CD4-positive, alpha-beta T cell treated with Interleukin-4 for 4 hours (primary cell): Measurements from ENCODE around the gene CISD2.
"Not testable (repeated sequence)": the region's sequence is repeated elsewhere in the genome, so short reads cannot be mapped to it uniquely, and the experiment has no call there.

ENCODE experiments used
- DNase-seq: peaks from one replicate; pipeline ENCODE4 v3.0.0-alpha.2; 2020

CISD2 gene

DNA sequence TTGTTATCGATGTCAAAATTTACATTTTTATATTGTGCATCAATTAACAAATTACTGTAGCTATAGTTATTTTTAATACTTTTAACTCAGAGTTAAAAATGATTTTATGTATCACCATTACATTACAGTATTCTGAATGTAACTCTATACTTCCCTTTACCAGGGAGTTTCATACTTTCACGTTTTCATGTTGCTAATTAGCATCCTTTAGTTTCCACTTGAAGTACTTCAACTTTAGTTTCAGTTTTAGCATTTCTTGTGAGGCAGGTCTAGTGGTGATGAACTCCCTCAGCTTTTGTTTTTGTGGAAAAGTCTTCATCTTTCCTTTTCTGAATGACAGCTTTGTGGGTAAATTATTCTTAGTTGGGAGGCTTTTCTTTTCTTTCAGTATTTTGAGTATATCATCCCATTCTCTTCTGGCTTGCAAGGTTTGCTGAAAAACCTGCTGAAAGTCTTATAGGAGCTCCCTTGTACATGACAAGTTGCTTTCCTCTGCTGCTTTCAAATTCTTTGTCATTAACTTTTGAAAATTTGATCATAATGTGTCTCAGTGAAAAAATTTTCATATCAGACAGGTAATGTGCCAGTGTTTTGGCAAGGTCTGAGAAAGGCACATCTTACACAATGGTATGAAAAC lies 9.8 kb upstream of the CISD2 start:
- DNase-seq: no peak

DNA sequence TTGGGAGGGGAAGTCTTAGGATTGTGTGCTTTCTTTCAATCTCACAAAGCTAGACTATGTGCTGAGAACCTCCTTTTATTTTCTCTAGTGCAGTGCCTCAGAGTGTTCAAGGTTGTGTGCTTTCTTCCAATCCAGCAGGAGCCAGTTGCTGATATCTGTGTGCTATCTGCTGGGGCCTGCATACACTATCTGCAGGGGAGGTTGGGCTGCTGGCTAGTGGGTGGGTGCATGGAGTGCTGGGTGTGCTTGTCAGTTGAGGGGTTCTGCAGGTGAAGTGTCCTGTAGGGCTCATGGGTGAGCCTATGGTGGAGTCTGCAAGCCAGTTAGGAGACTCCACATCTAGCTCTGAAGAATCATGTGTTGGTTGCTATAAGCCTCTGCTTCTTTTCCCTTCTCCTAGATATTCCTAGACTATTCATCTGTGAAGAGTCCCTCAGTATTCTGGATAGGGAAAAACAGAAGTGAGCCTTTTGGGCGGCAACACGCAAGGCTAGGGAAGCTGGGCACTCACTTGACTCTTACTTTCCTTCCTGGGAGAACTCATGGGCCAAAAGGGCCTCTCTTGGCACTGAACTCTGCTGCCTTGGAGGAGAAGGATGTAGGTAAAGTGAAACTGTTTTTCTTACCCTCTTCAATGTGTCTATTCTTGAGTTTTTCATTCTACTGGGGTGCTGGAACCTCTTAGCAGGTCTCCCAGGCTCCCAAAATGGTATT lies 8.0 kb upstream of the CISD2 start:
- DNase-seq: no peak

DNA sequence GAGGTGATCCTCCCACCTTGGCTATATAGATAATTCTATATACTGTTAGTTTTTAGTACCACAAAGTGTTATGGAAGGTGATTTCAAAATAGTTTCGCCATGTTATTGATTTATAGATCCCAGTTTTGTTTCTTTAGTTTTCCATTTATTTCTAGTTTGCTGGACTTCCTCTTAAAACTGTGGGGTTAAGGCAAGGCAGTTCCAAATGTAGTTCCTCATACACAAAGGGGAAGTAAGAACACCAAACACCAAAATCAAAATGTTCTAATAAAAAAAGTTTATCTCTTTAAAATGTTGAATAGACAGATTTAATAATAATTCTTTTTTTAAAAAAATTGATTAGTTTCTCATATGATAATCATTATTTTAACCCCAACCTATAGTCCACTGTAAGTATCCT lies 6.8 kb upstream of the CISD2 start:
- DNase-seq: no peak

DNA sequence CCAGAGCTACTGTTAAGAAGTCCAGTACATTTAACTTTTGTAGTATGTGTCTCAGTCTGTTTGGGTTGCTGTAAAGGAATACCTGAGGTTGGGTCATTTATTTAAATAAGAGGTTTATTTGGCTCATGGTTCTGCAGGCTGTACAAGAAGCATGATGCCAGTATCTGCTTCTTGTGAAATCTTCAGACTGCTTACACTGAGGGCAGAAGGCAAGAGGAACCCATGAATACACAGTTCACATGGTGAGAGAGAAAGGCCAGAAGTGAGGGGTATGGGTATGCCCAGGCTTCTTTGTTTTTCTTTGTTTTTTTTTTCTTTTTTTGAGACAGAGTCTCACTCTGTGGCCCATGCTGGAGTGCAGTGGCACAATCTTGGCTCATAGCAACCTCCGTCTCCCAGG lies 6.0 kb upstream of the CISD2 start:
- no peak for DNase-seq

DNA sequence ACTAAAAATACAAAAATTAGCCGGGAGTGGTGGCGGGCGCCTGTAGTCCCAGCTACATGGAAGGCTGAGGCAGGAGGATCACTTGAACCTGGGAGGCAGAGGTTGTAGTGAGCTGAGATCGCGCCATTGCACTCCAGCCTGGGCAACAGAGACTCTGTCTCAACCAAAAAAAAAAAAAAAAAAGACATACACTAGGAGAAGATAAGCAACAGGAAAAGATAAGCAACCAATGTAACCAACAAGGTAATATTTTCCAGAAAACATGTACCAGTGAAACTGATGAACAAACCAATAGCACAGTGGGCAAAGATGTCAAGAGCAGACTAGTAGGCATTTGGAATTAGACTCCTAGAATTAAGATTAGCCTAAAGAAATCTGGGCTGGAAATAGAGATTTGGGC lies 3.5 kb upstream of the CISD2 start:
- DNase-seq: not testable (repeated sequence)

DNA sequence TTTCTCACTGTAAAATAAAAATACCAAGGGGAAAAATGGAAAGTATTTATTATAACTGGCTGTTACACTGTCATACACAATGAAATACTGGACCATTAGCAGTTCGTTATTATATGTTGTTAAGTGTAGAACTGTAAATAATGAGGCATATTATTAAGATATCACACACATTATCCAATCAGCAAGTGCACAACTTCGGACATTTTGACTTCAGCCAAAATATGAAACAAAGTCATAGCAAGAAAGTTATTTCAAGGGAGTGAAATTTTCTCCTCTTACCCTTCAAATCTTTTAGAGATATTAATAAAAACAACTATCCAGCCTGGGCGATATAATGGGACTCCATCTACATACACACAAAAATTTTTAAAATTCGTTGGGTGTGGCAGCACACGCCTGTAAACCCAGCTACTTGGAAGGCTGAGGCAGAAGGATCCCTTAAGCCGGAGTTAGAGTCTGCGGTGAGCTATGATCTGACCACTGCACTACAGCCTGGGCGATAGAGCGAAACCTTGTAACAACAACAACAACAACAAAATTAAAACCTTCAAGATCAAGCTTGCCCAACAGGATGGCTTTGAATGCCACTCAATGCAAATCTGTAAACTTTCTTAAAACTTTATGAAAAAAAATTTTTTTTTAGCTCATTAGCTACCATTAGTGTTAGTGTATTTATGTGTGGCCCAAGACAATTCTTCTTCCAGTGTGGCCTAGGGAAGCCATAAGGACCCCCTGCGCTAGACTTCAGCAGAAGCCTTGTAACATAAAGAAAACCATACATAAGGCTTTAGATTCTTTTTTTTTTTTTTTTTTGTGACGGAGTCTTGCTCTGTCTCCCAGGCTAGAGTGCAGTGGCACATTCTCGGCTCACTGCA lies 1.3 kb upstream of the CISD2 start:
- DNase-seq: no peak

DNA sequence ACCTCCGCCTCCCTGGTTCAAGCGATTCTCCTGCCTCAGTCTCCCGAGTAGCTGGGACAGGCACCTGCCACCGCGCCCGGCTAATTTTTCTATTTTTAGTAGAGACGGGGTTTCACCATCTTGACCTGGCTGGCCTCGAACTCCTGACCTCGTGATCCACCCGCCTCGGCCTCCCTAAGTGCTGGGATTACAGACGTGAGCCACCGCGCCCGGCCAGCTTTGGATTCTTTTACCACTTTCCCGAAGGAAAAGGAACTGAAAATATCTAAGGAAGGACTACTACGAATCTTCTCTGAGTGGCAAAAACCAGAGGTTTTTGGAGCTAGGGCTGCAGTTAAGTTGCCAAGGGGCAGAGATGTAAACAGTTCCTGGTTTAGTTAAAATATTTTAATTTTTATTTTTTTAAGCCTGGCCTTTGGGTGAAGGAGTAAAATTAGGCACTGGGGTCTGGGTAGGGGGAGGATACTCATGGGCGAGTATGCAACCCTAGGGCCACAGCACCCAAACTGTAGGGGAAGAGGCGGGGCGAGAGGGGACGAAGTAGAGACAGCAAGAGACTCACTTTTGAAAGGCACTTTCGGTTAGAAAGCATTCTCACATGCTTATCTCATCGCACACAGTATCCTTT lies 525 bp upstream of the CISD2 start:
- no peak for DNase-seq

DNA sequence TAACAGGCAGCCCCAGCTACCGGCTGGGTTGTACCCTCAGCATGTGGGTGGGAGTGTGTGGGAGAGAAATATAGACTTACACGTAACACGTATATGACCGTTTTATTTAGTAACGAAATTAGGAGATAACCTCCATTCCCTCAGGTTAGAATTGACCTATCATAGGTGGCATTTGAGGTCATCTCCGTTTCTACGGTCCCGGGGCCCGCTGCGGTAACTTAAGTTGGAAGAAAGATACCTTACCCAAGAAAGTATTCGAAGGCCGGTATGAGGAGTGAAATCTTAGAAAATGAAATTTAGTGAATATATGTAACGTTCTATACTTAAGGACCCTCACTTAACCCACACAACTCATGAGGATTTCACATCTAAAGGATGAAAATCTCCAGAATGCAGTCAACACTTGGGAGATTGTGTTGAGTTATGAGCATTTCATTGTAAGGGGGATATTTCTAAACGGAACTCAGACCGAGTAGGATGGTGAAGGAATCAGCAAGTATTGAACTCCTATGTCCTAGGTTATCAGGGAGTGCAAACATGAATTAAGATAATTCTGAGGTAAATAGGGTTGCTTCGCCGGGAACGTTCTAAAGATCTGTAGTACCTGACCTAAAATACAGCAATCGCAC lies 891 bp downstream of the CISD2 start:
- DNase-seq: no peak

DNA sequence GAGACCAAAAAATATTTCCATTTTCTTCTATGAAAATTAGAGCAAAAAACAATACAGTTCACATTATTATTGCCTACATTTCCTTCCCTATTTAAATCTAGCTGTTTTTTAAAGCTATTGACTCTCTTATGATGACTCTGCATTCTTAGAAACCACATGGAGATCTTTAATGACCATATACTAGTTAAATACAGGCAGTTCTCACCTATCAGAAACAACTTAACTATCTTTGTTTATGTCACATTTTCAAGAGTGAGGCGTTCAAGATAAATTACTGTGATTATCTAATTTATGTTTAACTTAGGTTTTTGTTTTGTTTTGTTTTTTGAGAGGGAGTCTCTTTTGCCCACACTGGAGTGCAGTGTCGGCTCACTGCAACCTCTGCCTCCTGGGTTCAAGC lies 3.0 kb downstream of the CISD2 start:
- DNase-seq: no peak

DNA sequence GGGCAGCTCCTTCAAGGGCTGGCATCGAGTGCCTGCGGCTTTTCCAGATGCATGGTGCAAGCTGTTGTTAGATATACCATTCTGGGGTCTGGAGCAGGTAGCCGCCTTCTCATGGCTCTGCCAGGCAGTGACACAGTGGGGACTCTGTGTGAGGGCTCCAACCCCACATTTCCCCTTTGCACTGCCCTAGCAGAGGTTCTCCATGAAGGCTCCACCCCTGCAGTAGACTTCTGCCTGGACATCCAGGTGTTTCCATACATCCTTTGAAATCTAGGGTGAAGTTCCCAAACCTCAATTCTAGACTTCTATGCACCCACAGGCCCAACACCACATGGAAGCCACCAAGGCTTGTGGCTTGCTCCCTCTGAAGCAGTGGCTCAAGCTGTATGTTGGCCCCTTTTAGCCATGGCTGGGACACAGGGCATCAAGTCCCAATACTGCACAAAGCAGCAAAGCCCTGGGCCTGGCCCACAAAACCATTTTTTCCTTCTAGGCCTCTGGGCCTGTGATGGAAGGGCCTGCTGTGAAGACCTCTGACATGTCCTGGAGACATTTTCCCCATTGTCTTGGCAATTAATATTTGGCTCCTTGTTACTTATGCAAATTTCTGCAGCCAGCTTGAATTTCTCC lies 8.8 kb downstream of the CISD2 start:
- DNase-seq: not testable (repeated sequence)

DNA sequence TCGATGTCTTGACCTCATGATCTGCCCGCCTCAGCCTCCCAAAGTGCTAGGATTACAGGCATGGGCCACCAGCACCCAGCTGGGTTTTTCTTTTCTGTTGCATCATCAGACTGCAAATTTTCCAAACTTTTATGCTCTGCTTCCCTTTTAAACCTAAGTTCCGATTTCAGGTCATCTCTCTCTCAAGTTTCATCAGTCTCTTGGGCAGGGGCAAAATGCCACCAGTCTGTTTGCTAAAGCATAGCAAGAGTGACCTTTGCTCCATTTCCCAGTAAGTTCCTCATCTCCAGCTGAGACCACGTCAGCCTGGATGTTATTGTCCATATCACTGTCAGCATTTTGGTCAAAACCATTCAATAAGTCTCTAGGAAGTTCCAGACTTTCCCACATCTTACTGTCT lies 9.6 kb downstream of the CISD2 start:
- DNase-seq: not testable (repeated sequence)

DNA sequence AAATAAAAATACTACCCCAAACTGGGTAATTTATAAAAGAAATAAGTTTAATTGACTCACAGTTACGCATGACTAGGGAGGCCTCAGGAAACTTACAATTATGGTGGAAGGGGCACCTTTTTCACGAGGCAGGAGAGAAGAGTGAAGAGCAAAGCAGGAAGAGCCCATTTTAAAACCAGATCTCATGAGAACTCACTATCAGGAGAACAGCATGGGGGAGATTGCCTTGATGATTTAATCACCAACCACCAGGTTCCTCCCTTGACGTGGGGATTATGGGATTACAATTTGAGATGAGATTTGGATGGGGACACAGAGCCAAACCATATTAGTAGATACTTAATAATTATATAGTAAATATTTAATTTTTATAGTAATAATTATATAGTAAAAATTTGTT lies 10.1 kb downstream of the CISD2 start:
- DNase-seq: no peak

DNA sequence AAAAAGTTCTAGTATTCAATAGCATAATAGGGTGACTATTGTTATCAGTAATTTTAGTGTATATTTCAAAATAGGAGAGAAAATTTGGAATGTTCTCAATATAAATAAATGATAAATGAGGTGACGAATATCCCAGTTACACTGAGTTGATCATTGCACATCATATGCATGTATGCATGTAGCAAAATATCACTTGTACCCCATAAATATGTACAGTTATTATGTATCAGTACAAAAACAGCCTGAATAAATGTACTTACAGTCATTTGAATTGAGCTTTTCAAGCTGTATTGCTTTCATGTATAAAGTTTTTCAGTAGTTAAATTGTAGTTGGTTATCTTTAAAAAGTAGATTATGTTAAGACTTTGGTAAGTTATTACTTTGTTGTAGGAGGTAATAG lies 12.6 kb downstream of the CISD2 start:
- no peak for DNase-seq

DNA sequence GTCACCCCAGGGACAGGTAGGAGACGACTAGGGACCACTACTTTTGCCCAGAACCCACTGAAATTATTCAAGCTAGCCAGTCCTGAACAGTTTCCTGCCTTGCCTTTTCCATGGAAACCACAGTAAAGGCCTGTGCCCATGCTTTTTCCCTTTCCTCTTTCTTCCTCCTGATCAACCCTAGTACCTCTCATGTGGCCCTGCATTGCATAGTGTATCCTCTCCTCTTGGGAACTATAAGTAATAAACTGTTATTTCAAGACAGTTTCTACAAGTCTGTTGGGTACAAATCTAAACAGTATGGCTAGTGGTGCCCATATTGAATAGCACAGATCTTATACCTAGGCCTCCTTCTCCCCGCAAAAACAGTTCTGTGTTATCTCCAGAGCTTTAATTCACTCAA lies 14.5 kb downstream of the CISD2 start:
- DNase-seq: no peak

DNA sequence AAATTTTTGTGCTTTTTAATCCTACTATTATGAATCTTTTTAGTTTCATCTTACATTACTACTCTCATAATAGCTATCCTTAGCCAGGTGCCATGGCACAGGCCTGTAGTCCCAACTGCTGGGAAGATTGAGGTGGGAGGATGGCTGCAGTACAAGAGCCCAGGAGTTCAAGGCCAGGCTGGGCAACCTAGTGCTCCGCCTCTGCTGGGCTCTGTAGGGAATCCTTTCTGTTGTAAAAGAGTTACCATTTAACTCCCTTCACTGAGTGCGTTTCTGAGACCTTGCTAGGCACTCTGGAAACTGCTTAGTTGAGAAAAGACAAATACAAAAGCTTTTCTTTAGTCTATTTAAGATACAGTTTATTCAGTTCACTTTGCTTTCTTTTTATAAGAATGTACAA lies 19.8 kb downstream of the CISD2 start:
- DNase-seq: not testable (repeated sequence)

DNA sequence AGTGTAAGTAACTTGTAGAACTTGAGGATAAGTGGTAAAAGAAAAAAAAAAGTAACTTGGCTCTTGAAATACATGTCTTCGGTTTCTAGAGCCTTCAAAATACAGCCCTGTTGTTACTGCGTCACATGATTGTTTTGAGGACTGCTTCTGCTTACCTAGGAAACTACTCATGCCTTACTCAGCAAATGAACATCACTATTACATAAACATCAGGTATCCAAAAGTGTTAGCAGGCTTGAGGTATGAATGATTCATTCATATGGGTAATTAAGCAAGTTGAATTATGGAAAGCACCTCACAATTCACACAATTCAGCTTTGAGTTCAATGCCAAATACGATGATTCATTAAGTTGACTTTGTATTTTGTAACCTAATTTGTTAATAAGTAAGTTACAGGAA lies 21.1 kb downstream of the CISD2 start:
- peak; percentile 10 for DNase-seq

DNA sequence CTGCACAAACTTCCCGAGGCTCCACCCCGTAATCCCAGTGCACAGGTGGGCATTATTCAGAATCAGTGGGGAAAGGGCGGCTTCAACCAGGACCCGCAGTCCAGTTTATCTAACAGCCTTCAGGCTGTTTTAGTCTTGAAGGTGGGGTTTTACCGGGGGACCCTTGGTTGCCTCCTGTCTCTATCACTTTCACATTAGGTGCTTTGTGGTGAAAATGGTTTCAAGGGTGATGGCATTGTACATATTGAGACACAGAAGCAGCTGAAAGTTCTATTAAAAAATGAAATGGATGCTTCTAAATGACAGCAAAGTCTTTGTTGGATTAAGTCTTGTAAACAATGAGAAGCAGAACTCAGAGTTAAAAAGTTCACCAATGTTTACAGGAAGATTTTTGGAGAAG lies 27.8 kb downstream of the CISD2 start:
- not testable (repeated sequence) for DNase-seq

DNA sequence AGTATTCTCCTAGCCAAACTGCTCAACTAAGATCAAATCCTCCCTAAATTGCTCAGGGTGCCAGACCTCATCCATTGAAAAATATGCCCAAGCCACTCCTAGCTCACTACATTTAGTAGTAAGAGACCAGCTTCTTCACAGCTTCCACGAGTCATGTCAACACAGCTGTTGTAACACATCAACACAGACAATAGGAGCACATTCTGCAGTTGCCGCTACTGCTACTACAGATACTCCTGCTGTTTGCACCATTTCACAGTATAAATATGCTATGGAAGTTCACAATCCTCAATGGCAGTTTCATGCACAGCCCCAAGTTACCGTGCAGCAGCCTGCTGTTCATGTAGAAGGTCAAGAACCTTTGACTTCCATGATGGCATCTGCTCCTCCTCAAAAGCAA lies 28.8 kb downstream of the CISD2 start:
- DNase-seq: not testable (repeated sequence)

DNA sequence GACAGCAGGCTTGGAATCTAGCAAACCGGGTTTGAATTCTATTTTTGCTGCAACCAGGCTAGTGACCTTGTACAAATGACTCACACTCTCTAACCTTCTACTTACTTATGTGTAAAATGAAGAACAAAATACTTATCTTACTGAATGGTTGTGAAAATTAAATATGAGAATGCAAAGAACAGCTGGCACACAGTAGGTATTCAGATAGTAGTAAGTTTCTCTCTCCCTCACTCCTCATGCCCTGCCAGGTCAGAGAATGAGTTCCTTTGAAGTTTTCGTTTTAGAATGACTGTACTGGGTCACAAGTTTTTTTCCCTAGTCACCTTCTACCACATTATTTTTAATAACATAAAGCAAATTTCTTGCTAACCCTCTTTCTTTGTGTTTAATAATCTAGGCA lies 33.0 kb downstream of the CISD2 start:
- DNase-seq: no peak

DNA sequence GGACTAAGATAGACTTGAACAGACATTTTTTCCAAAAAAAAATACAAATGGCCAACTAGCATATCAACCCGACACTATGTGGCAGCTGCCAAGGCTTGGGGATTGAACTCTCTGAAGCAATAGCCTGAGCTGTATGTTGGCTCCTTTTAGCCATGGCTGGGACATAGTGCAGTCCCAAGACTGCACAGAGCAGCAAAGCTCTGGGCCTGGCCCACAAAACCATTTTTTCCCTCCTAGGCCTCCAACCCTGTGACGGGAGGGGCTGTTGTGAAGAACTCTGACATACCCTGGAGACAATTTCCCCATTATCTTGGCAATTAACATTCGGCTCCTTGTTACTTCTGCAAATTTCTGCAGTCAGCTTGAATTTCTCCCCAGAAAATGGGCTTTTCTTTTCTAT lies 50.1 kb downstream of the CISD2 start:
- no peak for DNase-seq

DNA sequence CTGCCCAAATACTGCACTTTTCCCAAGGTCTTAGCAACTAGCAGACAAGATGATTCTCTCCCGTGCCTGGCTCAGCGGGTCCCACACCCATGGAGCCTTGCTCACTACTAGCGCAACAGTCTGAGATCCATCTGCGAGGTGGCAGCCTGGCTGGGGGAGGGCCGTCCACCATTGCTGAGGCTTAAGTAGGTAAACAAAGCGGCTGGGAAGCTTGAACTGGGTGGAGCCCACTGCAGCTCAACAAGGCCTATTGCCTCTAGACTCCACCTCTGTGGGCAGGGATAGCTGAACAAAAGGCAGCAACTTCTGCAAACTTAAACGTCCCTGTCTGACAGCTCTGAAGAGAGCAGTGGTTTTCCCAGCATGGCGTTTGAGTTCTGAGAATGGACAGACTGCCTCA lies 50.9 kb downstream of the CISD2 start:
- DNase-seq: not testable (repeated sequence)

DNA sequence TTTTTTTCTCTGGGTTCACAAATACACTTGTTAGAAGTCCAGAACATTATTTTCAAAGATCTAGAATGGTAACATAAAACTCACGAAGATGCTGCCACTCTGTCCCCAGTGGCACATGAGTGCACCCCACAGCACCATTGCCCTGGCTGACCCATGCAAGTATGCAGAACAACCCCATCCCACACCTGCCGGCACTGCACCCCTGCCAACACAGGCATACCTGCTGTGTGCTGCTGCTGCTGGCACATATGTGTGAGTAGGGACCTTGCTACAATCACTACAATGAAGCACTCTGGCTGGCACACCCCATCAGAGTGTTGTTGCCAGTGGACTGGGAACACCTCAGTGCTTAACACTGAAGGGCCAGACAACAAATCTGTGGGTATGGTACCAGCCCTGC lies 66.9 kb downstream of the CISD2 start:
- no peak for DNase-seq

DNA sequence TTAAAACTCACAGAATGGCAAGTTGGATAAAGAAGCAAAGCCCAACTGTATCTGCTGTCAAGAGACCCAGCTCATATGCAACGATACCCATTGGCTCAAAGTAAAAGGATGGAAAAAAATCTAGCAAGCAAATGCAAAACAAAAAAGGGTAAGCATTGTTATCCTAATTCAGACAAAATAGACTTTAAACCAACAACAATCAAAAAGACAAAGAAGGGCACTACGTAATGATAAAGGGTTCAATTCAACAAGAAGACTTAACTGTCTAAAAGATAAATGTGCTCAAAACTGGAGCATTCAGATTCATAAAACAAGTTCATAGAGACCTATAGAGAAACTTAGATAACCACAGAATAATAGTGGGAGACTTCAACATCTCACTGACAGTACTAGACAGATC lies 69.3 kb downstream of the CISD2 start:
- not testable (repeated sequence) for DNase-seq
